ENCODE measurements around the gene NTN5. TPM values are rescaled to one million over a fixed set of nuclear protein-coding genes. Genes with fewer than 3 reads are reported as not detected.

The NTN5 gene
- total and polyA plus RNA-seq, 12 donors: 0.17 to 0.68 (median 0.28) TPM; not detected in 4

DNA sequence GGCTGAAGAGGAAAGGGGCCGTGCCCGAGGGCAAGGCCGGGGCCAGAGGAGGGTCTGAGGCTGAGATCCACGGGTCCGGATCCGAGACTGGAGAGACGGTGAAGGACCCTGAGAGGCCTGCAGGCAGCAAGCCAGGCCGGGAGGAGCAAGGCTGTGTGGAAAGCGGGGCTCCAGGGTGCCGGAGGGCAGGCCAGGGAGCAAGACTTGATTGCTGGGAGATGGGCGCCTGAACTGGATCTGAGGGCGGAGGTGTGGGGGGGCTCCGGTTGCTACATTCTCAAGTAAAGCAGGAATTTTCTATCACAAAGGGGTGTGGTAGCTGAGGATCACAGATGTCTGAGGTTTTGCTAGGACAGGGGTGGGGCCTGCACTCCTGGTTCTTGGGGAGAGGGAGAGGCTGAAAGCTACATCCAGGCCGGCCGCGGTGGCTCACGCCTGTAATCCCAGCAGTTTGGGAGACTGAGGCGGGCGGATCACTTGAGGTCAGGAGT is 42.9 kb upstream of the NTN5 start:
- peaks cover 0 to 9% (median 0%) of the 10 kb centered on the region in 11 donors for H3K9me3 ChIP-seq
- ATAC-seq (no peak), DNase-seq (no peak)
- TF ChIP-seq, protein P1, sequence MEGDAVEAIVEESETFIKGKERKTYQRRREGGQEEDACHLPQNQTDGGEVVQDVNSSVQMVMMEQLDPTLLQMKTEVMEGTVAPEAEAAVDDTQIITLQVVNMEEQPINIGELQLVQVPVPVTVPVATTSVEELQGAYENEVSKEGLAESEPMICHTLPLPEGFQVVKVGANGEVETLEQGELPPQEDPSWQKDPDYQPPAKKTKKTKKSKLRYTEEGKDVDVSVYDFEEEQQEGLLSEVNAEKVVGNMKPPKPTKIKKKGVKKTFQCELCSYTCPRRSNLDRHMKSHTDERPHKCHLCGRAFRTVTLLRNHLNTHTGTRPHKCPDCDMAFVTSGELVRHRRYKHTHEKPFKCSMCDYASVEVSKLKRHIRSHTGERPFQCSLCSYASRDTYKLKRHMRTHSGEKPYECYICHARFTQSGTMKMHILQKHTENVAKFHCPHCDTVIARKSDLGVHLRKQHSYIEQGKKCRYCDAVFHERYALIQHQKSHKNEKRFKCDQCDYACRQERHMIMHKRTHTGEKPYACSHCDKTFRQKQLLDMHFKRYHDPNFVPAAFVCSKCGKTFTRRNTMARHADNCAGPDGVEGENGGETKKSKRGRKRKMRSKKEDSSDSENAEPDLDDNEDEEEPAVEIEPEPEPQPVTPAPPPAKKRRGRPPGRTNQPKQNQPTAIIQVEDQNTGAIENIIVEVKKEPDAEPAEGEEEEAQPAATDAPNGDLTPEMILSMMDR (IDR thresholded peaks at IDR 0.05): no peak
- H3K27me3 ChIP-seq: no peaks in the 10 kb centered on the region
- H3K4me3 ChIP-seq: peak overlapping the region in 8 of 10 donors; percentile 30 to 86 (median 70)
- H3K36me3 ChIP-seq: peaks cover 0 to 8% (median 0%) of the 10 kb centered on the region in 9 donors
- intact Hi-C loops (cut with DNase I): loop anchor here in 1 of 10 donors (2.0 kb wide), 1 partner anchor 41 kb away; no protein-coding TSS in a partner anchor
- peak overlapping the region; percentile 4 to 94 (median 87) for H3K27ac ChIP-seq
- 61 to 65% methylated on average over 19 of the region's 19 CpGs for WGBS, 2 donors
- peaks cover 23 to 75% (median 57%) of the 10 kb centered on the region in 9 donors for H3K4me1 ChIP-seq

DNA sequence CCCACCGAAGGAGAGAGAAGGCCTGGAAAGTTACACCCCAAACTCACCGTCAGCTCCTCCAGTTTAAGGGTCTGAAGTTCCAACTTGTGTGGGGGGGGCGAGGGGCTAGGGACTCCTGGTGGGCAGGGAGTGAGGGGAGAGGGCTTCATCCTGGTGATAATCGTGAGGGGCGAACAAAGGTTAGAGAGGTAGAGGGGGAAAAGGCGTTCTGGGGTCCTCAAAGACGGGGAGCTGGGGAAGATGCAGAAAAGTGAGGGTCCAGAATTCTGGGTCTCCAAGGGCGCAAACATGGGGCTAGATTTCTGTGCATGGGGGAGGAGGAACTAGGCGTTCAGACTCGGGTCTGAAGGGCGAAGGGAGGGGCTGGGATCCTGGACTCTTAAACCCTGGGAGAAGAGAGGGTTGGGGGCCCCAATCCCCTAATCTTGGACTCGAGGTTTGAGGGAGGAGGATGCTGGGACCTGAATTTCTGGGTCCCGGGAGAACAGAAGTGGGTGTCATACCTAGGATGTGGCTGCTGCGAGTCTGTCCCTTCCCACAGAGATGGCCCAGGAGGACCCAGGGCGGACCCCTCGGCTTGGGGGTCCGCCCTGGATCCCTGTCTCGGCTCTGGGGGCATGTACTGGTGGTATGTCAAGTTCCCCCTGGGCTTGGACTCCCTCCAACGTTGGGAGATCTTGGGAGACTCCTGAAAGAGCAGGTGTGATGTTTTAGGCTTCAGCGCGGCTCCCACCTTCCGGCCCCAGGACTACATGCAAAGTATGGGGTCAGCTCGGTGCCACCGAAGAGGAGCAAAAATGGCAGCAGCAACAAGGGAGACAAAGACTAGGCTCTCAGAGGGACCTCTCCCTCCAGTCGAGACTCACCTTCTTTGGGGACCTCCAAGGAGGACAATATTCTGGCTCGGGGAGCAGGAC is 42.2 kb upstream of the NTN5 start:
- Histone ChIP-seq H3K9me3 (peaks cover 0 to 10% (median 0%) of the 10 kb centered on the region in 11 donors), H3K27me3 (no peaks in the 10 kb centered on the region), H3K36me3 (peaks cover 0 to under 1% (median 0%) of the 10 kb centered on the region in 9 donors), H3K4me1 (peaks cover 23 to 68% (median 53%) of the 10 kb centered on the region in 9 donors), H3K27ac (peak overlapping the region; percentile 19 to 94 (median 87)), H3K4me3 (peak overlapping the region; percentile 29 to 86 (median 64))
- DNase-seq (peak in 1 of 2 donors; percentile 32), ATAC-seq (no peak)
- TF ChIP-seq, protein P1 (IDR thresholded peaks at IDR 0.05): no peak
- WGBS, 2 donors: 56 to 63% methylated on average over 26 of the region's 26 CpGs
- intact Hi-C loops (cut with DNase I): loop anchor here in 6 of 10 donors (2.0 to 5.0 kb wide), 2 partner anchors 38 to 40 kb away; no protein-coding TSS in a partner anchor

DNA sequence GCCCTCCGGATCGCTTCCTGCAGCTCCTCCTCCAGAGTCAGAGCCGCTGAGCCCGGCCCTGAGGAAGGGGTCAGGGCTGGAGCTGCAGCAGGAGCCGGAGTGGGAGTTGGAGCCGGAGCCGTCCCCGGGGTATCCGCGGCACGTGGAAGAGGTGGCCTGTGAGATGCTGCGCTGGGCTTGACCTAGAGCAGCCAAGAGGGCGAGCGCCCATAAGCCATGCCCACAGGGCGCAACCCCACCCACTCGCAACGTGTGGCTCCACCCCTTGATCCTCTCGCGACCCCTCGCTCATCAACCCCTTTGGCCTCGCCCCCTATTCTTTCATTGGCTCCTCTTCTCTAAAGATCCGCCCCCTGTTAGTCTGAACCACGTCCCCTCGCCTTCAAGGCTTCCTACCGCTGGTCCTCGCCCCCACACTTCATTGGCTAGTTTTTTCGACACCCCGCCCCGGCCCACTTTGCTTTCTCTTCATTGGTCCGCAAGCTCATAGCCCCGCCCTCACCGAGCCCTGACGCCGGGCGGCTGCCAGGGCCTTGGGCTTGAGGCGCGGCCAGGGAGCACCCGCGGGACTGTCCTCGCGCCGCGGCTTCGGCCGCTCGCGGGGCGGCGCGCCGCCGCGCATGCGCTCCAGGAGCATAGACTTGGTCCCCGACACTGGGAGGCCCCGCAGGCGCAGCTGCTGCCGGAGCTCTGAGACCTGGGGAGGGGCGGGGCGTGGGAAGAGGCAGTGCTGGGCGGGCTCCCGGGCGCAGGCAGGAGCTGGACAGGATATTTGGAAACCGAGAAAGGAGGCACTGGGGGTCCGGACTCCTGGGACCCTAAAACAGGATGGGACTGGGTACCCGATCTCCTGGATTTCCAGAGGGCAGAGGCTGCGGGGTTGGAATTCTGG is 41.3 kb upstream of the NTN5 start:
- H3K4me1 ChIP-seq: peaks cover 15 to 59% (median 44%) of the 10 kb centered on the region in 9 donors

More for the DNA sequence above, 41.3 kb upstream of the NTN5 start:
- WGBS, 2 donors: 1% methylated on average over 67 of the region's 67 CpGs
- DNase-seq: peak; percentile 99
- TF ChIP-seq, protein P1 (IDR thresholded peaks at IDR 0.05): peak in 2 of 9 donors; percentile 15 to 20
- ATAC-seq: peak; percentile 90 to 94 (median 92)
- Histone ChIP-seq H3K27ac (peak overlapping the region; percentile 19 to 94 (median 87)), H3K27me3 (no peaks in the 10 kb centered on the region), H3K36me3 (no peaks in the 10 kb centered on the region), H3K4me3 (peak overlapping the region; percentile 47 to 86 (median 70)), H3K9me3 (peaks cover 0 to 10% (median 0%) of the 10 kb centered on the region in 11 donors)
- intact Hi-C loops (cut with DNase I): loop anchor here in 6 of 10 donors (2.0 to 5.0 kb wide), 2 partner anchors 37 to 39 kb away; no protein-coding TSS in a partner anchor
